Measurements from ENCODE around the gene LOXHD1. TPM values are rescaled to one million over a fixed set of nuclear protein-coding genes. Genes with fewer than 3 reads are reported as not detected.

LOXHD1 gene
- polyA plus RNA-seq, 1 experiment: not detected

- TF ChIP-seq, protein P1, sequence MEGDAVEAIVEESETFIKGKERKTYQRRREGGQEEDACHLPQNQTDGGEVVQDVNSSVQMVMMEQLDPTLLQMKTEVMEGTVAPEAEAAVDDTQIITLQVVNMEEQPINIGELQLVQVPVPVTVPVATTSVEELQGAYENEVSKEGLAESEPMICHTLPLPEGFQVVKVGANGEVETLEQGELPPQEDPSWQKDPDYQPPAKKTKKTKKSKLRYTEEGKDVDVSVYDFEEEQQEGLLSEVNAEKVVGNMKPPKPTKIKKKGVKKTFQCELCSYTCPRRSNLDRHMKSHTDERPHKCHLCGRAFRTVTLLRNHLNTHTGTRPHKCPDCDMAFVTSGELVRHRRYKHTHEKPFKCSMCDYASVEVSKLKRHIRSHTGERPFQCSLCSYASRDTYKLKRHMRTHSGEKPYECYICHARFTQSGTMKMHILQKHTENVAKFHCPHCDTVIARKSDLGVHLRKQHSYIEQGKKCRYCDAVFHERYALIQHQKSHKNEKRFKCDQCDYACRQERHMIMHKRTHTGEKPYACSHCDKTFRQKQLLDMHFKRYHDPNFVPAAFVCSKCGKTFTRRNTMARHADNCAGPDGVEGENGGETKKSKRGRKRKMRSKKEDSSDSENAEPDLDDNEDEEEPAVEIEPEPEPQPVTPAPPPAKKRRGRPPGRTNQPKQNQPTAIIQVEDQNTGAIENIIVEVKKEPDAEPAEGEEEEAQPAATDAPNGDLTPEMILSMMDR (IDR thresholded peaks at IDR 0.05; ENCODE audit: low read depth, low read length): no peak
- no peak for DNase-seq (ENCODE audit: low read depth, low spot score)
- Histone ChIP-seq H3K27me3 (ENCODE audit: control insufficient read depth, insufficient read depth, low read length) (peaks cover 5% of the 10 kb centered on the region), H3K4me3 (ENCODE audit: low read depth, low read length) (no peak overlapping the region), H3K27ac (ENCODE audit: low read depth, low read length) (no peak overlapping the region), H3K9me3 (ENCODE audit: control insufficient read depth, insufficient read depth, low read length) (no peaks in the 10 kb centered on the region)
- ChIA-PET CTCF (interaction anchor here (1.3 to 2.7 kb wide), 3 partner anchors 7 to 502 kb away, joined by 3 to 10 read pairs (median 3); a partner anchor contains a TSS), POLR2A (no interaction called here)
Observed at GRCh38 chr18:46650681-46651080, 6.3 kb downstream of the LOXHD1 start.

GRCh38 chr18:46649071-46649862, 7.8 kb downstream of the LOXHD1 start:
- peaks cover 5% of the 10 kb centered on the region for H3K27me3 ChIP-seq (ENCODE audit: control insufficient read depth, insufficient read depth, low read length)
- H3K4me3 ChIP-seq (ENCODE audit: low read depth, low read length): no peak overlapping the region
- ChIA-PET POLR2A (no interaction called here), CTCF (interaction anchor here (1.3 to 2.7 kb wide), 2 partner anchors 9 to 476 kb away, joined by 3 to 10 read pairs; a partner anchor contains a TSS)
- no peak overlapping the region for H3K27ac ChIP-seq (ENCODE audit: low read depth, low read length)
- no peak for DNase-seq (ENCODE audit: low read depth, low spot score)
- TF ChIP-seq, protein P1 (IDR thresholded peaks at IDR 0.05; ENCODE audit: low read depth, low read length): no peak
- H3K9me3 ChIP-seq (ENCODE audit: control insufficient read depth, insufficient read depth, low read length): no peaks in the 10 kb centered on the region

GRCh38 chr18:46646468-46646867, 10.6 kb downstream of the LOXHD1 start:
- Histone ChIP-seq H3K27ac (ENCODE audit: low read depth, low read length) (no peak overlapping the region), H3K27me3 (ENCODE audit: control insufficient read depth, insufficient read depth, low read length) (peaks cover 3% of the 10 kb centered on the region), H3K9me3 (ENCODE audit: control insufficient read depth, insufficient read depth, low read length) (no peaks in the 10 kb centered on the region), H3K4me3 (ENCODE audit: low read depth, low read length) (no peak overlapping the region)
- POLR2A ChIA-PET: no interaction called here
- TF ChIP-seq, protein P1 (IDR thresholded peaks at IDR 0.05; ENCODE audit: low read depth, low read length): no peak
- no peak for DNase-seq (ENCODE audit: low read depth, low spot score)
- CTCF ChIA-PET: interaction anchor here (1.5 kb wide), 1 partner anchor 11 kb away, joined by 5 read pairs; the partner anchor contains the start of gene LOXHD1

- TF ChIP-seq, protein P1 (IDR thresholded peaks at IDR 0.05; ENCODE audit: low read depth, low read length): no peak
Observed at GRCh38 chr18:46642561-46642960, 14.5 kb downstream of the LOXHD1 start.

GRCh38 chr18:46641917-46642316, 15.1 kb downstream of the LOXHD1 start:
- H3K27ac ChIP-seq (ENCODE audit: low read depth, low read length): no peak overlapping the region
- DNase-seq (ENCODE audit: low read depth, low spot score): no peak
- TF ChIP-seq, protein P1 (IDR thresholded peaks at IDR 0.05; ENCODE audit: low read depth, low read length): no peak
- no peaks in the 10 kb centered on the region for H3K27me3 ChIP-seq (ENCODE audit: control insufficient read depth, insufficient read depth, low read length)
- ChIA-PET CTCF (no interaction called here), POLR2A (no interaction called here)
- no peaks in the 10 kb centered on the region for H3K9me3 ChIP-seq (ENCODE audit: control insufficient read depth, insufficient read depth, low read length)
- H3K4me3 ChIP-seq (ENCODE audit: low read depth, low read length): no peak overlapping the region

More at GRCh38 chr18:46642561-46642960, 14.5 kb downstream of the LOXHD1 start:
- no peaks in the 10 kb centered on the region for H3K9me3 ChIP-seq (ENCODE audit: control insufficient read depth, insufficient read depth, low read length)
- no peaks in the 10 kb centered on the region for H3K27me3 ChIP-seq (ENCODE audit: control insufficient read depth, insufficient read depth, low read length)
- ChIA-PET CTCF (interaction anchor here (1.0 kb wide), 1 partner anchor 15 kb away, joined by 3 read pairs; no protein-coding TSS in a partner anchor), POLR2A (interaction anchor here (0.6 kb wide), 1 partner anchor 15 kb away, joined by 3 read pairs; no protein-coding TSS in a partner anchor)
- no peak for DNase-seq (ENCODE audit: low read depth, low spot score)
- no peak overlapping the region for H3K4me3 ChIP-seq (ENCODE audit: low read depth, low read length)
- H3K27ac ChIP-seq (ENCODE audit: low read depth, low read length): no peak overlapping the region
